Cerebellar nuclear complex (tissue), 1 donor: ENCODE data around the gene SLFN12.
"Not testable (repeated sequence)": the region's sequence is repeated elsewhere in the genome, so short reads cannot be mapped to it uniquely, and the experiment has no call there.

Experiments used
- DNase-seq, 2 experiments: peaks; one replicate each; lab custom pipeline; 2025; lab: John Stamatoyannopoulos, UW

Gene SLFN12

GRCh38 chr17:35414247-35414646, 18.1 kb downstream of the SLFN12 start:
- no peak for DNase-seq

DNA sequence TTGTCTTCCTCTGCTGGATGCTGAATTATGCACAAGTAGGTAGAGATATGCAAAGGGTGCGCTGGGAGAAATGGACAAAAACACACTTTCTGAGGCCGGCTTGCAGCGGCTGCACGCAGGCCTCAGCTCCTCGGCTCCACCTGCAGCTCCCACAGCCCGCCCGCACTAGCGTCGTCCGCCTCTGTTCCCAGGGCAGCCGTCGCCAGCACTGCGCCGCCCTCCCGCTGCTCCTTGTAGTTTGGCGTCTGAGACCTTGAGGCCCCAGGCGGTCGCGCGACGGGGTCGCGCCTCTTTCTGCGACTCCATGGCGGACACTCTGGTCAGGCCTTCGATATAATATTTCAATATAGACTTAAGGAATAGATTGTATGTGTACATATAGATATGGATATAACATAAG, 24.8 kb downstream of the SLFN12 start:
- DNase-seq = no peak

- no peak for DNase-seq
These were observed 25.7 kb downstream of the SLFN12 start for GRCh38 chr17:35406568-35406967.

DNA sequence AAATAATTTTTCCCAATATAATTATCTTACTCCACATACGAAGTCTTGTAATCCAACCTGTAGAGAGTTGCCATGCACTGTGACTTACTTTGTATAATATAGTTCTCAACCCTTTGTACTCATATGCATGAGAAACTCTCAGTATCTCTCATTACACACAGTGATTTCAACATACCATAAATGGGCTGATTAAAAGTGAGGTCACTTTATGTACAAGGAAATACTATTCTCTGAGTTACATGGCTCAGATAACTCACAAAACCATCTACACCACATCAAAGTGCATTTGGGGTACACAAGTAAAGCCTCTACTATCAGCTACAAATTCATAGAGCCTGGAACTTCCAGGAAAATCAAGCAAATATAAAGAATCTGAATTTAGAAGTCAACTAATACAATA, 27.9 kb downstream of the SLFN12 start:
- no peak for DNase-seq

DNA sequence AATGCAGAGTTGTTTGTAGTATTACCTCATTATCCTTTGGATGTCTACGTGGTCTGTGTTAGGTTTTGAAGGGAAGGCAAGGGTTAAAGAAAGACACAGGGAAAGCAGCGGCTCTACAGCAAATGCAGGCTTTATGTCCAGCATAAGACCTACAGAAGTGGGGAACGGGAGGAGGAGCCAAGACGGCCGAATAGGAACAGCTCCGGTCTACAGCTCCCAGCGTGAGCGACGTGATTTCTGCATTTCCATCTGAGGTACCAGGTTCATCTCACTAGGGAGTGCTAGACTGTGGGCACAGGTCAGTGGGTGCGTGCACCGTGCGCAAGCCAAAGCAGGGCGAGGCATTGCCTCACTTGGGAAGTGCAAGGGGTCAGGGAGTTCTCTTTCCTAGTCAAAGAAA, 38.5 kb downstream of the SLFN12 start:
- not testable (repeated sequence) for DNase-seq

- no peak for DNase-seq
These were observed 41.6 kb downstream of the SLFN12 start for GRCh38 chr17:35390663-35391062.

- no peak for DNase-seq
These were observed 42.1 kb downstream of the SLFN12 start for GRCh38 chr17:35390156-35390555.

- no peak for DNase-seq
These were observed 44.8 kb downstream of the SLFN12 start for GRCh38 chr17:35387496-35387895.

GRCh38 chr17:35377706-35378105, 54.6 kb downstream of the SLFN12 start:
- no peak for DNase-seq

- DNase-seq = no peak
These were observed 55.2 kb downstream of the SLFN12 start for GRCh38 chr17:35377068-35377467.

DNA sequence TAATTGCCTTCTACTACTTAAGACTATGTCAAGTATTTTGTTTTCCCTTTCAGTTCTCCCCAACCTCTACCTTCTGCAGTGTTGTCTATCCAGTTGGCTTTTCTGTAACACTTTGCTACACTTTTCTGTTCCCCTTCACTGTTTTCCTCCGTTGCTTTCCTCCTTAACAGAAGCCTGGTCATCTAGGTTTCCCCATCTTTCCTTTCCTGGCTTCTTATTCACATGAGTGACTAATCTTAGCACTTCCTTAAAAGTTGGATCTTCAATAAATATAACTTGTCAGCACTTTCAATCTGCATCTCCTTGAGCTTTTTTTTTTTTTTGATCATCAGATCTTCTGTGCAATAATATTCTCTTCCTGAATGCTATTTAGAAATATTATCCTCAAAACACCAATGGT, 56.1 kb downstream of the SLFN12 start:
- no peak for DNase-seq

- no peak for DNase-seq
These were observed 57.4 kb downstream of the SLFN12 start for GRCh38 chr17:35374766-35375344.

DNA sequence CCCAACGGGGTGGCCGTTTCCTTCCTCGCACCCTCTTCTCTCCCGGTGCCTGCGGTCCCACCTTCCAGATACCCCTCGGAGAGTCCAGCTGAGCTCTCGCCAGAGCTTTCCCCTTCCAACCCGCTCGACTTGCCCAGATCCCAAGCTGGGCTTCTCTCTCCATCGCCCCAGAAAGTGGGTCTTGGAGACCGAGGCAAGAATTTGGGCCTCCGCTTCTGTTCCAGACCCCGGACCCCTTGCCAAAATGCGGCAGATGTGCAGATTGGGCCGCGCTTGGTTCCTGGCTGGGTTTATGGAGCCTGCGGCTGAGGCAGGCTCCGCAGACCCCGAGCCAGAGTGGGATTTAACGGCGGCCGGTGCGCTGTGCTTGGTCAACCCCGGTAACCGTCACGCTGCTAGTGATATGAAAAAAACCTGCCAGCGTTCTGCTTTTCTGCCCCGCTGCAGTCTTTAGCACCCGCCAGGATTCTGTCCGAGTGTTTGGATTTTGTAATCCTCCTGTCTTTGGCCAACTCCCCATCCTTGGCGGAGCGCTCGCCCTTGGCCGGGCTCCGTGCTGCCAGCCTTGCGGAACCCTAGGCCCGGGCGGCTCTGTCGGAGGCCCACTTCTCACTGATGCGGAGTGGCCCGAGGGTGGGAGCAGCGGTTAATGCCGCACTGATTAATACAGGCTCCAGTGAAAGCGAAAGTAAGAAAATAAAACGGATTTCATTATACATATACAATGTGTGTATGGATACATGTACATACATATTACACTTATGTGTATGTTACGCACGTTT, 58.1 kb downstream of the SLFN12 start:
- no peak for DNase-seq

GRCh38 chr17:35373534-35373983, 58.7 kb downstream of the SLFN12 start, which contains the start of gene SLFN11:
Gene SLFN11 (minus strand): TSS chr17:35373621. CDS start chr17:35363807, 9,814 bp downstream.
- DNase-seq = no peak

GRCh38 chr17:35372846-35373533, 59.3 kb downstream of the SLFN12 start:
- DNase-seq = no peak

DNA sequence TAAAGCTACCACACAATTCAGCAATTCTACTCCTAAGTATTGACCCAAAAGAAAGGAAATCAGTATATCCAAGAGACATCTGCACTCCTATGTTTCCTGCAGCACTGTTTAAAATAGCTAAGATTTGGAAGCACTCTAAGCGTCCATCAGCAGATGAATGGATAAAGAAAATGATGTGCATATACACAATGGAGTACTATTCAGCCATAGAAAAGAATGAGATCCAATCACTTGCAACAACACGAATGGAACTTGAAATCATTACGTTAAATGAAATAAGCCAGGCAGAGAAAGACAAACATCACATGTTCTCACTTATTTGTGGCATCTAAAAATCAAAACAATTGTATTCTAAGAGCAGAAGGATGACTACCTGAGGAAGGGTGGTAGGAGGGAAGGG, 60.4 kb downstream of the SLFN12 start:
- DNase-seq = no peak

DNA sequence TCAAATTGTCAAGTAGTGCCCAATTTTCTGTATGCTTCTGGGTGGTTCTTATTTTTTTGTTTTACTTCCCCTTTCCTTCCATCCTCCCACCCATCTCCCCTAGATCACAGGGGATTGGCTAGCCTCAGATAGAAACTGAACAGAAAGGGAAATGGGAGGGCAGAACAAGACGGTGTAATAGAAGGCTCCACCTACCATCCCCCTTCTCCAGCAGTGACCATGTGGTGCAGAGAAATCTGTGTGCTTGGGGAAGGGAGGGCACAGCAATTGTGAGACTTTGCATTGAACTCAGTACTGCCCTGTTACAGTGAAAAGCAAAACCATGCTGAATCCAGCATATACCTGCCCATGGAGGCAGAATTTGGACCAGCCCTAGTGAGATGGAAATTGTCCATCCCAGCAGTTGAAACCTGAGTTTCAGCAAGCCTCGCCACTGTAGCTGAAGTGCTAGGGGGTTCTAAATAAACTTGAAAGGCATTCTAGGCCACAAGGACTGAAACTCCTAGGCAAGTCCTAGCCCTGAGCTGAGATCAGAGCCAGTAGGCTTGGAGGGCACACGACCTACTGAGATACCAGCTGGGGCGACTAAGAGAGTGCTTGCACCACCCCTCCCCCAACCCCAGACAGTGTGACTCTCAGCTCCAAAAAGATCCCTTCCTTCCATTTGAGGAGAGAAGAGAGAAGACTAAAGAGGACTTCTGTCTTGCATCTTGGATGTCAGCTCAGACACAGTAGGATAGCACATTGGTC, 64.0 kb downstream of the SLFN12 start:
- no peak for DNase-seq

GRCh38 chr17:35361027-35361426, 71.3 kb downstream of the SLFN12 start:
- DNase-seq = no peak
